H9 (cell line): ENCODE data around the gene ADISSP. TPM values are rescaled to one million over a fixed set of nuclear protein-coding genes. Genes with fewer than 3 reads are reported as not detected.

Source experiments
- DNase-seq: peaks from one replicate; pipeline ENCODE4 v3.0.0-alpha.2; 2017
- H2AFZ ChIP-seq: one replicate; pipeline ENCODE4 v1.6.1; 2013; ENCODE audit warnings: mild to moderate bottlenecking, low read length, control low read depth, moderate library complexity
- H2AK5ac ChIP-seq: 2 replicates; pipeline ENCODE4 v1.6.1; 2013; ENCODE audit warnings: low read length, control low read depth, mixed read lengths; ENCODE audit not compliant: insufficient read length
- H2BK120ac ChIP-seq: one replicate; pipeline ENCODE4 v1.6.1; 2013; ENCODE audit warnings: low read depth, mild to moderate bottlenecking, low read length, control low read depth, inconsistent platforms; ENCODE audit not compliant: poor library complexity, severe bottlenecking
- H2BK12ac ChIP-seq: 2 replicates; pipeline ENCODE4 v1.6.1; 2013; ENCODE audit warnings: low read length, control low read depth, mixed read lengths, low read depth; ENCODE audit not compliant: insufficient read length
- H2BK15ac ChIP-seq: 2 replicates; pipeline ENCODE4 v1.6.1; 2013; ENCODE audit warnings: low read depth, low read length, control low read depth
- H2BK20ac ChIP-seq: one replicate; pipeline ENCODE4 v1.6.1; 2013; ENCODE audit warnings: low read depth, mild to moderate bottlenecking, low read length, control low read depth, inconsistent platforms; ENCODE audit not compliant: poor library complexity, severe bottlenecking
- H2BK5ac ChIP-seq: 2 replicates; pipeline ENCODE4 v1.6.1; 2013; ENCODE audit warnings: low read length, control low read depth, mixed read lengths; ENCODE audit not compliant: insufficient read length
- H3K14ac ChIP-seq: 2 replicates; pipeline ENCODE4 v1.6.1; 2013; ENCODE audit warnings: low read length, control low read depth; ENCODE audit not compliant: insufficient read depth
- H3K18ac ChIP-seq: 2 replicates; pipeline ENCODE4 v1.6.1; 2013; ENCODE audit warnings: low read depth, mild to moderate bottlenecking, mixed read lengths, low read length, control low read depth; ENCODE audit not compliant: insufficient read length
- H3K23ac ChIP-seq: 2 replicates; pipeline ENCODE4 v1.6.1; 2013; ENCODE audit warnings: low read length, control low read depth, mixed read lengths, low read depth; ENCODE audit not compliant: insufficient read length
- H3K23me2 ChIP-seq: 2 replicates; pipeline ENCODE4 v1.6.1; 2013; ENCODE audit warnings: low read depth, mild to moderate bottlenecking, mixed read lengths, low read length, control low read depth; ENCODE audit not compliant: insufficient read length, poor library complexity, severe bottlenecking
- H3K27ac ChIP-seq: 2 replicates; pipeline ENCODE4 v1.5.1; 2013; ENCODE audit warnings: low read length, control low read depth, mixed read lengths, low read depth; ENCODE audit not compliant: insufficient read length
- H3K27me3 ChIP-seq: 2 replicates; pipeline ENCODE4 v1.6.1; 2013; ENCODE audit warnings: low read length, control low read depth, inconsistent platforms; ENCODE audit not compliant: insufficient read depth
- H3K4ac ChIP-seq: 2 replicates; pipeline ENCODE4 v1.6.1; 2013; ENCODE audit warnings: low read depth, mild to moderate bottlenecking, control low read depth, inconsistent platforms, low read length, moderate library complexity
- H3K4me1 ChIP-seq: 2 replicates; pipeline ENCODE4 v1.6.1; 2013; ENCODE audit warnings: low read length, control low read depth, inconsistent platforms; ENCODE audit not compliant: insufficient read depth
- H3K4me2 ChIP-seq: 2 replicates; pipeline ENCODE4 v1.6.1; 2013; ENCODE audit warnings: low read length, control low read depth, mixed read lengths; ENCODE audit not compliant: insufficient read length, insufficient read depth
- H3K56ac ChIP-seq: 2 replicates; pipeline ENCODE4 v1.6.1; 2013; ENCODE audit warnings: low read depth, mild to moderate bottlenecking, mixed read lengths, low read length, control low read depth; ENCODE audit not compliant: insufficient read length
- H3K79me1 ChIP-seq: 2 replicates; pipeline ENCODE4 v1.6.1; 2013; ENCODE audit warnings: low read depth, mild to moderate bottlenecking, moderate library complexity, low read length, control low read depth, inconsistent platforms; ENCODE audit not compliant: insufficient read depth, poor library complexity, severe bottlenecking
- H3K79me2 ChIP-seq: 2 replicates; pipeline ENCODE4 v1.6.1; 2013; ENCODE audit warnings: low read length, control low read depth, inconsistent platforms; ENCODE audit not compliant: insufficient read depth
- H3K9ac ChIP-seq: 2 replicates; pipeline ENCODE4 v1.6.1; 2013; ENCODE audit warnings: low read length, control low read depth, mixed read lengths; ENCODE audit not compliant: insufficient read length; ENCODE audit errors: extremely low read depth
- H3K9me3 ChIP-seq: one replicate; pipeline ENCODE4 v1.6.1; 2013; ENCODE audit warnings: low read depth, low read length, inconsistent platforms; ENCODE audit not compliant: control insufficient read depth
- H3T11ph ChIP-seq: one replicate; pipeline ENCODE4 v1.6.1; 2013; ENCODE audit warnings: mild to moderate bottlenecking, low read length, control low read depth, inconsistent platforms
- H4K20me1 ChIP-seq: one replicate; pipeline ENCODE4 v1.6.1; 2013; ENCODE audit not compliant: control insufficient read depth, insufficient read length, insufficient read depth
- H4K5ac ChIP-seq: 2 replicates; pipeline ENCODE4 v1.6.1; 2013; ENCODE audit warnings: low read depth, mild to moderate bottlenecking, mixed read lengths, low read length, control low read depth; ENCODE audit not compliant: insufficient read length
- H4K8ac ChIP-seq: replicated peaks from 2 replicates; pipeline ENCODE4 v1.6.1; 2013; ENCODE audit warnings: low read length, control low read depth, mixed read lengths, low read depth; ENCODE audit not compliant: insufficient read length
- H4K91ac ChIP-seq: 2 replicates; pipeline ENCODE4 v1.6.1; 2013; ENCODE audit warnings: low read depth, mild to moderate bottlenecking, moderate library complexity, mixed read lengths, low read length, control low read depth; ENCODE audit not compliant: insufficient read length
- H3K27ac Mint-ChIP-seq, 3 experiments: 2 replicates in 2 of 3; 3 replicates in 1 of 3; pipeline ENCODE4 v1.8.0; 2020 to 2021; ENCODE audit warnings: mixed read lengths in 3 of 3, mild to moderate bottlenecking in 1 of 3, moderate library complexity in 1 of 3
- H3K27me3 Mint-ChIP-seq: 2 replicates; pipeline ENCODE4 v1.8.0; 2021; ENCODE audit warnings: low read depth, mild to moderate bottlenecking, moderate library complexity, mixed read lengths
- H3K36me3 Mint-ChIP-seq, 3 experiments: 2 replicates in 2 of 3; 3 replicates in 1 of 3; pipeline ENCODE4 v1.8.0; 2020 to 2021; ENCODE audit warnings: low read depth in 3 of 3, mixed read lengths in 3 of 3; ENCODE audit not compliant: insufficient read depth in 1 of 3
- H3K4me1 Mint-ChIP-seq, 2 experiments: 2 replicates each; pipeline ENCODE4 v1.8.0; 2020; ENCODE audit warnings: mixed read lengths in 2 of 2
- H3K4me3 Mint-ChIP-seq, 2 experiments: 2 replicates in 1 of 2; 3 replicates in 1 of 2; pipeline ENCODE4 v1.8.0; 2020 to 2021; ENCODE audit warnings: mild to moderate bottlenecking in 2 of 2, mixed read lengths in 2 of 2, moderate library complexity in 1 of 2
- H3K9me3 Mint-ChIP-seq, 2 experiments: 2 replicates in 1 of 2; 3 replicates in 1 of 2; pipeline ENCODE4 v1.8.0; 2020; ENCODE audit warnings: mild to moderate bottlenecking in 2 of 2, mixed read lengths in 2 of 2, moderate library complexity in 1 of 2
- CTCF ChIP-seq: fragments of 200-600 bp; sonication (generic); conservative IDR thresholded peaks from 3 replicates; pipeline ENCODE4 v1.8.0; 2021; ENCODE audit warnings: antibody characterized with exemption, mild to moderate bottlenecking
- WGBS: extraction: QIAGEN DNeasy Blood & Tissue Kit; methylation state at CpG from one replicate; pipeline ENCODE4 v1.1.7; 2013; ENCODE audit warnings: missing lambda C conversion rate, low lambda C conversion rate, mixed read lengths; ENCODE audit not compliant: insufficient read length; ENCODE audit errors: extremely low coverage; 5-methylcytosine and 5-hydroxymethylcytosine counted together
- total RNA-seq: library from RNA; stranded (reverse); gene quantifications from 2 replicates; pipeline ENCODE4 v1.2.1, GENCODE V29; 2021

ADISSP gene
- total RNA-seq, 1 experiment from 2014 or later, result 80.9 TPM

- no peak overlapping the region for H3K9ac ChIP-seq
- H3K14ac ChIP-seq, result no peak overlapping the region
- no peak overlapping the region for H2BK12ac ChIP-seq
- H3K27ac ChIP-seq, result no peak overlapping the region
- H4K91ac ChIP-seq, result no peak overlapping the region
- H3K18ac ChIP-seq, result no peak overlapping the region
- no peak overlapping the region for H3K4ac ChIP-seq
- no peak overlapping the region for H4K8ac ChIP-seq
- no peak overlapping the region for H3T11ph ChIP-seq
- H3K27me3 ChIP-seq, result no peaks in the 10 kb centered on the region
- H3K23ac ChIP-seq, result no peak overlapping the region
- DNase-seq, result peak; percentile 21
- no peak overlapping the region for H4K5ac ChIP-seq
- no peak overlapping the region for H3K56ac ChIP-seq
- Mint-ChIP-seq H3K36me3 (no peaks in the 10 kb centered on the region; a peak in 1 of 7 replicates), H3K4me3 (no peak overlapping the region), H3K27ac (no peak overlapping the region), H3K9me3 (no peaks in the 10 kb centered on the region), H3K27me3 (no peaks in the 10 kb centered on the region; the same call in none of the 2 replicates), H3K4me1 (no peaks in the 10 kb centered on the region)
- no peaks in the 10 kb centered on the region for H3K4me1 ChIP-seq
- no CpG with 5 or more reads among the region's 10 CpGs for WGBS
- no peaks in the 10 kb centered on the region for H3K79me2 ChIP-seq
- no peak overlapping the region for H2AFZ ChIP-seq
- H2BK120ac ChIP-seq, result no peak overlapping the region
- no peak overlapping the region for H2AK5ac ChIP-seq
- no peak overlapping the region for H3K4me2 ChIP-seq
- no peaks in the 10 kb centered on the region for H3K9me3 ChIP-seq
- H4K20me1 ChIP-seq, result peaks cover under 1% of the 10 kb centered on the region
- no peaks in the 10 kb centered on the region for H3K79me1 ChIP-seq
- TF ChIP-seq CTCF, result no peak
- H2BK20ac ChIP-seq, result no peak overlapping the region
- H2BK5ac ChIP-seq, result no peak overlapping the region
- H3K23me2 ChIP-seq, result no peaks in the 10 kb centered on the region
- no peak overlapping the region for H2BK15ac ChIP-seq
Measured at GRCh38 chr20:3706774-3707507, 60.6 kb downstream of the ADISSP start.
